GM18508 (cell line): ENCODE measurements around the gene BCL2L1.
"Not testable (repeated sequence)": the region's sequence is repeated elsewhere in the genome, so short reads cannot be mapped to it uniquely, and the experiment has no call there.

Source experiments
- ATAC-seq: cut with Tn5 transposase; IDR thresholded peaks from one replicate; pipeline ENCODE4 v1.9.1; 2021; ENCODE audit warnings: moderate number of reproducible peaks; ENCODE audit not compliant: insufficient read depth, unreplicated experiment

BCL2L1 gene

DNA sequence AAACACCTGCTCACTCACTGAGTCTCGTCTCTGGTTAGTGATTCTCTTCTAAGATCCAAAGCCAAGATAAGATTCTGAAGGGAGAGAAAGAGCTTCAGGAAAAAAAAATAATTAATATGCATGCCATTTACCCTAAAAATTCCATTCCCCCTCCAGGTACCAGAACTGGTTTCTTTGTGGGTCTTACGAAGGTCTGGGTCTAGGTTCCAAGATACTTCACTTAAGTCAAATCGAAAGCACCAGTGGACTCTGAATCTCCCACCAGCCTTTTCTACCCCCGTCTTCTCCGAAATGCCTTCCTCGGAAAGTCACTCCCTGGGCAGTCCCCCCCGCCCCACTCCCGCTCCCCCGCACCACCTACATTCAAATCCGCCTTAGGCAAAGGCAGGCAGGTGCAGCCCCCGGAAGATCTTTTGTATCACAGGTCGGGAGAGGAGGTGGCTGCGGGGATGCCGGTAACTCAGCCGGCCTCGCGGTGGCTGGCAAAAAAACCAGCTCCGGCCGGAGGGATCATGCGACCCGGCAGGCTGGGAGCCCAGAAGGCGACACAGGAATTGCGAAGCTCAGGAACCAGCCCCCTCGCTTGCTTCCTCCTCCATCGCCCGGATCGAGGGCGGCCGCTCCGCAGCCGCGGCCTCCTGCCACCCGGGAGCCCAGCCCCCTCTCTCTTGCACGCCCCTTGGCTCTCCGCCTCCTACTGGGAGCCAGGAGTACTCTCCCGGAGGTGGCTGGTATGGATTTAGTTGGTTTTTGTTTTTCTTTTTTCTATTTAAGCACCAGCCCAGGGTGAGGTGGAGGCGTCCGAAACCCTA, at the start of gene BCL2L1:
BCL2L1 (minus strand) TSS at position 612 of the 812 bp plus-strand sequence. CDS start 650 bp downstream, outside the sequence.
- ATAC-seq: no peak

DNA sequence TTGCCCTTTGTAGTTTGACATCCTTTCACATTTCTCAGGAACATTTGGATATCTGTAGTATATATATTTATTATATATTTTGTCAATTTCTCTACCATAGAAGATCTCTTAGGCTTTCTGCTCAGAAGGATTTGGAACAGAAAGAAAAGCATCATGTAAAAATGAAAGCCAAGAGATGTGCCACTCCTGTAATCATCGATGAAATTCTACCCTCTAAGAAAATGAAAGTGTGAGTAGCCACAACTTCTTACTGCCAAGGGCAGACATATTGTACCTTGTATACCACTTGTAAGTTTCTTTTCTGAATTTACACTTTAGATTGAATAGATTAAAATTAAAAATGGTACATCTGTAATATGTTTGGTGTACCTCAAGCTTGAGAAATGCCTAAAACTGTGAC, 47.6 kb upstream of the BCL2L1 start:
- ATAC-seq: no peak

- ATAC-seq: no peak
Measured at GRCh38 chr20:31769681-31770080, 47.0 kb upstream of the BCL2L1 start.

DNA sequence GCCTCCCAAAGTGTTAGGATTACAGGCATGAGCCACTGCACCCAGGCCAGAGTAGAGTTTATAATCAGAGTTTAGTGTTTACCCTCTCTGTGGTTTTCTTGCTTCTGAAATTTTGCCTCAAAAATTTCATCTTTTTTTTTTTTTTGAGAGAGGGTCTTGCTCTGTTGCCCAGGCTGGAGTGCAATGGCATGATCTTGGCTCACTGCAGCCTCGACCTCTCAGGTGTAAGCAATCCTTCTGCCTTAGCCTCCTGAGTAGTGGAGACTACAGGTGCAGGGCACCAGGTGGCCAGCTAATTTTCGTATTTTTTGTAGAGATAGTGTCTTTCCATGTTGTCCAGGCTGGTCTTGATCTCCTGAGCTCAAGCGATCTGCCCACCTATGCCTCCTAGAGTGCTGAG, 45.1 kb upstream of the BCL2L1 start:
- no peak for ATAC-seq

- ATAC-seq: no peak
Measured at GRCh38 chr20:31764641-31765305, 42.1 kb upstream of the BCL2L1 start.

DNA sequence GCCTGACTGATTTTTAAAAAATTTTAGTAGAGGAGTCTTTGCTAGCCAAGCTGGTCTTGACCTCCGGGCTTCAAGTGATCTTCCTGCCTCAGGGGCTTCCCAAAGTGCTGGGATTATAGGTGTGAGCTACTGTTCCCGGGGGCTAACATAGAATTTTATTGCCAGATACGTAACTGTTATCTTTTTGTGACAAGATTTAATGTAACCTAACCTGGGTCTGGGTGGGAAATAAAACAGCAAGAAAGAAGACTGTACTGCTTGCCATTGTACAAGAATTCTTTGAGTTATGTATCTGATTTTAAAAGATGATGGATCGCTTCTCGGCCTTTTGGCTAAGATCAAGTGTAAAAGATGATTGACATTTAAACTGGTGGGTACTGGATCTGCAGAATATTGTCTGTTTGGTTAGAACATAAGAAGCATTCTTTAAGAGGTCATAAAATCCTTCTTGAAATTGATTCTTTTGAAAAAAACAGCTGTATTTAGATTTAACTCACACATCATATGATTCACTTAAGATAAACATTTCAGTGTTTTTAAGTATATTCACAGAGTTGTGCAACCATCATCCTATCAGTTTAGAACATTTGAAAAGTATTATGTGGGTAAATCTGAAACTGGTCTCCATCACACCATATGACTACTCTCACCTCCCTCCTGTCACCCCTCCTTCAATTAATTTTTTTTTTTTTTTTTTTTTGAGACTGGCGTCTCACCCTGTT, 38.0 kb upstream of the BCL2L1 start:
- no peak for ATAC-seq

- ATAC-seq: no peak
Measured at GRCh38 chr20:31759836-31760518, 37.3 kb upstream of the BCL2L1 start.

GRCh38 chr20:31758991-31759390, 36.3 kb upstream of the BCL2L1 start:
- ATAC-seq: no peak

GRCh38 chr20:31758521-31758920, 35.9 kb upstream of the BCL2L1 start:
- ATAC-seq: no peak

GRCh38 chr20:31757254-31757653, 34.6 kb upstream of the BCL2L1 start:
- no peak for ATAC-seq

DNA sequence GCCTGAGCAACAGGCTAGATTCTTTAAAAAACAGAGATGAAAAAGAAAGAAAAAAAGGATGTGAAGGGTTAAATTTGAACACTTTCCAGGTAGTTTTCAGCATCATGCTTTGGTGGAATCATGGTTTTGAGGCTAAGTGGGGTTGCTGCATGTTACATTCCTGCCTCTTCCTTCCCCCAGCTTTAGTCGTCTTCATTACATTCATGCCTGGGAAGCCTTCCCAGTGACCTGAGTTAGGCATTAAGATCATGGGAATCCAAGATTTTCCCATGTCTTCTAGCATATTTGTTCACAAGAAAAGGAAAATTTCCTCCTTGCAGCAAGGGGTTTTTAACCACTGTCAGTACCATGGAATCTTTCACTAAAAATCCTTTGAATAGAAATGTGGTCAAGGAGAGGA, 28.5 kb upstream of the BCL2L1 start:
- ATAC-seq: no peak

DNA sequence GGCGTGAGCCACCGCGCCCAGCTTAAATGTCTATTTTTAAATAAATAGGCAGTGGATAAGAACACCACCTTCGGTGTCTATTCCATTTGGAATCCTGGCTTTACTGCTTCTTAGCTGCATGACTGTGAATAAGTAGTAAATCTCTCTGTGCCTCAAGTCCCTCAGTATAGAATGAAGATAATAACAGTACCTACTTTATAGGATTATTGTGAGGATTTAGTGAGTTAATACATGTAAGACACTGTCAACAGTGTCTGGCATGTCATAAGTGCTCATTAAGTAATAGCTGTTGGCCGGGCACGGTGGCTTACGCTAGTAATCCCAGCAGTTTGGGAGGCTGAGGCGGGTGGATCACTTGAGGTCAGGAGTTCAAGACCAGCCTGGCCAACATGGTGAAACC, 26.6 kb upstream of the BCL2L1 start:
- ATAC-seq: no peak

- no peak for ATAC-seq
Measured at GRCh38 chr20:31747640-31748039, 25.0 kb upstream of the BCL2L1 start.

DNA sequence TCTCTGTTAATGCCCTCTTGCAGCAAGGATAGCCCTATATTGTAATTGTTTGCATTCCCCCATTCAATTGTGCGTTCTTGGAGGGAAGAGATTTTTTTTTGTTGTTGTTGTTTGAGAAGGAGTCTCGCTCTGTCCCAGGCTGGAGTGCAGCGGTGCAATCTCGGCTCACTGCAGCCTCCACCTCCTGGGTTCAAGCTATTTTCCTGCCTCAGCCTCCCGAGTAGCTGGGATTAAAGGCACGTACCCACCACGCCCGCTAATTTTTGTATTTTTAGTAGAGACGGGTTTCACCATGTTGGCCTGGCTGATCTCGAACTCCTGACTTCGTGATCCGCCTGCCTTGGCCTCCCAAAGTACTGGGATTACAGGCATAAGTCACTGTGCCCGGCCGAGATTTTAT, 24.4 kb upstream of the BCL2L1 start:
- not testable (repeated sequence) for ATAC-seq

- no peak for ATAC-seq
Measured at GRCh38 chr20:31746068-31746878, 23.6 kb upstream of the BCL2L1 start.

GRCh38 chr20:31740656-31741323, 18.1 kb upstream of the BCL2L1 start:
- ATAC-seq: no peak

- no peak for ATAC-seq
Measured at GRCh38 chr20:31740208-31740607, 17.5 kb upstream of the BCL2L1 start.

- ATAC-seq: no peak
Measured at GRCh38 chr20:31739550-31739977, 16.9 kb upstream of the BCL2L1 start.
